HG02763 (cell line): Measurements from ENCODE around the gene DNAAF6.
"Not testable (repeated sequence)": the region's sequence is repeated elsewhere in the genome, so short reads cannot be mapped to it uniquely, and the experiment has no call there.

Experiments
- ATAC-seq: cut with Tn5 transposase; IDR thresholded peaks from one replicate; pipeline ENCODE4 v1.9.1; 2021; ENCODE audit warnings: mild to moderate bottlenecking, moderate library complexity; ENCODE audit not compliant: unreplicated experiment

DNAAF6 gene

DNA sequence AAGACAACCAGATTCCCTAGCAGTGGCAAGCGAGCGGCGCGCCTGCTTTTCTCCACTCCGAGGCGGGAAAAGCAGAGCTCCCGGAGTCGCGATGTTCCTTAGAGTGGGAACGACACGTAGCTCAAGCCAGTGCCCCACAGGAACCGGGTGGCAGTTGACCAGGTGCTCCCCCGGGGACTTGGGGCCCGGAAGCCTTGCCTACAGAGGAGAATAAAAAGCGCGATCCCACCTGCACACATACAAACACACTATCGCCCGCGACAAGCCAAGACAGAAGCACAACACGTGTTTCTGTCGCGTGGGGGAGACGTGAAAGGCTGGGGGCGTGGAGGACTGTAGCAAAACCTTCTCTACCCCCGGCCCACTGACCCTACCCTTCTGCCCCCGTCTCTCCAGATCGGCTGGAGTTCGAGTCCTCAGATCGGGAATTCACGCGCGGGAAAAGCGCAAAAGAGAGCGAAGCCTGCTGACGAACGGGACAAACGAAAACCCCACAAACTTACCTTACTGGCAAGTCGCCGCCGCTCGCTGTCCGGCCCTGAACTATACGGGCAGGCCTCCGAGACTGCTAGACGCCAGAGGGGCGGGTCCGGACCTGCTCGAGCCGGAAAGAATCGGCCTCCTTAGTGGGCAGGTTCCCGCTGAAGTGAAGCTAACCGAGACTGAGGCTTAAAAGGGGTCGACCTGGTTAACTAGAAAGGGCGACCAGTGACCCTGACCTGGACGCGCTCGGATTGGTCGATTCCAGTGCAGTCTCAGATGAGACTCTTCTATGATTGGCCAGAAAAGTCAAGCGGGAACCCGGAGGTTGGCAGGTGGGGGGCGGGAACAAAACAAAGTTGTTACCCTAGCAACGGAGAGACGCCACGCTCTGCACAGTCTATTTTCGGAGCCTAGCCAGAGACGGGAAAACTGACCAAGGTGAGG lies at the start of gene DNAAF6, which contains the start of gene NUP62CL:
TSS of gene DNAAF6 (plus strand) at position 842 of the 927 bp plus-strand sequence. CDS start 6,265 bp downstream, outside the sequence.
TSS of gene NUP62CL (minus strand) at position 664 of the 927 bp plus-strand sequence. CDS start 31,287 bp downstream, outside the sequence.
- peak; percentile 95 for ATAC-seq

DNA sequence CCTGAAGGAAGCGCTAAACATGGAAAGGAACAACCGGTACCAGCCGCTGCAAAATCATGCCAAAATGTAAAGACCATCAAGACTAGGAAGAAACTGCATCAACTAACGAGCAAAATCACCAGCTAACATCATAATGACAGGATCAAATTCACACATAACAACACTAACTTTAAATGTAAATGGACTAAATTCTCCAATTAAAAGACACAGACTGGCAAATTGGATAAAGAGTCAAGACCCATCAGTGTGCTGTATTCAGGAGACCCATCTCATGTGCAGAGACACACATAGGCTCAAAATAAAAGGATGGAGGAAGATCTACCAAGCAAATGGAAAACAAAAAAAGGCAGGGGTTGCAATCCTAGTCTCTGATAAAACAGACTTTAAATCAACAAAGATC lies 48.8 kb upstream of the DNAAF6 start:
- ATAC-seq: not testable (repeated sequence)

DNA sequence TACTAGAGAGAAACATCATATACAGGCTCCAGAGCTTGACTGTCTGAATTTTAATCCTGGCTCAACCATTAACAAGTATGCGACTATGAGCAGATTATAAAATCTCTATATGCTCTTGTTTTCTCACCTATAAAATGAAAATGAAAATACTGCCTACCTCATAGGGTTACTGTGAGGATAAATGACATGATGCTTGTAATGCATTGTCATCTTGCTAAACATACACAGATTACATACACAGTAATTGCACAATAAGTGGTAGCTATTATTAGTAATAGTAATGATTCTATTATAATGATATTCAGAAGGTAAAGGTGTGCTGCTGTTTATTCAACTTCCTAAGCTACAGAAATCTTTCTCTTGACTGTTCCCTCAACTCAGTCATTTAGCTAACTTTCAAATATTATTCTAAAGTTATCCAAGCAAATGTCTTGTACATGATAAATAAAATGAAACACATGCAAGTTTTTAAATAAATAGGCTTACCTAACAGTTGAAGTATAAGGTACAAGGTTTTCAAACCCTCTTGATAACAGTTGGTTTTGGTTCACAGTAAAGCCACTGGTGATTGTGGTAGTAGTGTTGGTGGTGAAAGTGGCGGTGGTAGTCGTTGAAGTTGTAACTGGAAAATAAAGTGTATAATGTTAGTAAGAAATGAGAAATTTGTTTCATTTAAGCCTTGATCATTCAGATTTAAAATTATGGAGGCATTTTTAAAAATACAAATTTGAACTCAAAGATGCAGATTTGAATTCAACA lies 39.1 kb upstream of the DNAAF6 start:
- no peak for ATAC-seq

DNA sequence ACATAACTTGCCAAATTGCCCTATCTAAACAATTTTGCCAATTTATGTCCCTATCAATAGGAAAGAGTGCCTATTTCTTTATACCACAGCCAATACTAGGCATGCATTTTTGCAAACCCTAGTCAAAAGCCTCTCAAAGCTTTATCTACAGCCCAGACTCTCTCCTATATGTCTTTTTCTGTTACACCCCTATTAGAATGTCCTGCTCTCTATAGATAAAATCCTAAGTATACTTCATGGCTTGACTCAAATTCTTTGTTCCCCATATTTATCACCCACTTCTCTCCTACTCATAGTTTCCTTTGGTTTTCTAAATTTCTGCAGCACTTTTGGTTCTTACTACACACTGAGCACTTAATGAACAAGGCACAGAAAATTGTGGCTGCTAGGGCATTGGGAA lies 38.2 kb upstream of the DNAAF6 start:
- ATAC-seq: no peak

DNA sequence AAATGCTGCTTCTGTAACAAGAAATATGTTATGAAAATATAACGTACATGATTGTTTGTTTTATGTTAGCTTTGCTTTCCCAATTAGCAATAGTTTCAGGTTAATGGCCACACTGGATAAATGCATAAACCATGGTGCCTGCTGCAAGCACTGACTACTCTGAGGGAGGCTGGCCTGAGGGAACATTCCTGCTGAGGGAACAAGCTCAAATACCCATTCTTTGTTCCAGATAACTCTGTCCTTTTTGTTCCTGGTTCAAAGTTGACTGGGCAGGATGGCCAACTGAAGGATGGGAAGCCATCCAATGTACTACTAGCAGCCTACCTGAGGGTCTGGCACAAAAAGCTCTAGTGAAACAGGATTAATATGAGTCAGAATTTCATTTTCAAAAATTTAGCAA lies 37.7 kb upstream of the DNAAF6 start:
- no peak for ATAC-seq

DNA sequence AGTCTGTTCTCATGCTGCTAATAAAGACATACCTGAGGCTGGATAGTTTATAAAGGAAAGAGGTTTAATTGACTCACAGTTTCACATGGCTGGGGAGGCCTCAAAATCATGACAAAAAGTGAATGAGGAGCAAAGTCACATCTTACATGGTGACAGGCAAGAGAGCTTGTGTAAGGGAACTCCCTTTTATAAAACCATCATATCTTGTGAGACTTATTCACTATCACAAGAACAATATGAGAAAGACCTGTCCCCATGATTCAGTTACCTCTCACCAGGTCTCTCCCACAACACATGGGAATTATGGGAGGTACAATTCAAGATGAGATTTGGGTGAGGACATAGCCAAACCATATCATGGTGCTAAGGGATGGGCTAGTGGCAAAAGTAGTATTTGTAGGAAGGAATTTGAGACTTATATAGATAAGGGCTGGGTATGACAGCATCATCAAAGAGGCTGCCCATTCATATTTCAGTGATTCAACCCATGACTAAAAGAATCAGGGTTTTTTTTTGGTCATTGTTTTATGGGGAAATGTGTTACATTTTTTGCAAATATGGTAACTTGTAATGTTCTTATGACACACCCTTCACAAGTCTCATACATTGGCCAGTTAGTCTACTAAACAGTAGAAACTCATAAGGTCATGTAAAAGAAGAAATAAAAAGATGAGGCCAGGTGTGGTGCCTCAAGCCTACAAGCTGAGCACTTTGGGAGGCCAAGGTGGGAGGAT lies 34.9 kb upstream of the DNAAF6 start:
- no peak for ATAC-seq

DNA sequence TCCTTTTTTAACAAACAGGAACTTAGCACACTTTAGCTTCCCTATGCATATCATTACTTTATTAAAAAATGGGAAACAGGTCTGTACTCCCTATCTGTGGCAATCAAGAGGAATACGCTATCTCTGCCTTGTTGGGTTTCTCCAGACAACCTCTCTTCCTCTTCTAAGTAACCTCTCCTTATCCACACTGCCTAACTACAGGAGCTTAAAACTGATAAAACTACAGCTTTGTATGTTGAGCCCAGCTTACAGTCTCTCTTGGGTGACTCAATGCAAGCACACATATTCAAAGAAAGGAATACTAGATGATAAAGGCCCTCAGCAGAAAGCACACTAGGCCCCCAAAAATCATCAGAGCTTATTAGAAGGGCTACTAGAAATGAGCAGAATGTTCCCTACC lies 9.1 kb upstream of the DNAAF6 start:
- ATAC-seq: no peak

DNA sequence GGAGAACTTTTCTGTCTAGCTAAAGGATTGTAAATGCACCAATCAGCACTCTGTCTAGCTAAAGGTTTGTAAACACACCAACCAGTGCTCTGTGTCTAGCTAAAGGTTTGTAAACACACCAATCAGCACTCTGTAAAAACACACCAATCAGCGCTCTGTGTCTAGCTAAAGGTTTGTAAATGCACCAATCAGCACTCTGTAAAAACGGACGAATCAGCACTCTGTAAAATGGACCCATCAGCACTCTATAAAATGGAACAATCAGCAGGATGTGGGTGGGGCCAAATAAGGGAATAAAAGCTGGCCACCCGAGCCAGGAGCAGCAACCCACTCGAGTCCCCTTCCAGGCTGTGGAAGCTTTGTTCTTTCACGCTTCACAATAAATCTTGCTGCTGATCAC lies 8.3 kb upstream of the DNAAF6 start:
- ATAC-seq: not testable (repeated sequence)

DNA sequence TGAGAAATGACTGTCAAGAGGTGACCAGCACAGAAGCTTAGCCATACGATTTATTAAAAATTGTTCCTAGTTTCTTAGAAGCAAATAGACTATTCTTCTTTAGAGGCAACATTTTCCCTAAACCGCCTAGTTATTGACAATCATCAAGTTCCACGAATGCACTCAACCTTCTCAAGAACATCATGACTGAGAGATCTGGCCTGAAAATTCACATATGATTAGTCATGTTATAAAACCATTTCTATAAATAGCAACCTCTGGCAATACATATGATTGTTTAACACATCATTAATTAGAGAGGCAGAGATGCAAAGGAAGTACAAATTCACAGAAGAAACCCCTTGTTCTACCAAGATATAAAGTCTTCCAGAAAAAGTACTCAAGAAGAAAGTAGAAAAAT lies 6.9 kb upstream of the DNAAF6 start:
- no peak for ATAC-seq

DNA sequence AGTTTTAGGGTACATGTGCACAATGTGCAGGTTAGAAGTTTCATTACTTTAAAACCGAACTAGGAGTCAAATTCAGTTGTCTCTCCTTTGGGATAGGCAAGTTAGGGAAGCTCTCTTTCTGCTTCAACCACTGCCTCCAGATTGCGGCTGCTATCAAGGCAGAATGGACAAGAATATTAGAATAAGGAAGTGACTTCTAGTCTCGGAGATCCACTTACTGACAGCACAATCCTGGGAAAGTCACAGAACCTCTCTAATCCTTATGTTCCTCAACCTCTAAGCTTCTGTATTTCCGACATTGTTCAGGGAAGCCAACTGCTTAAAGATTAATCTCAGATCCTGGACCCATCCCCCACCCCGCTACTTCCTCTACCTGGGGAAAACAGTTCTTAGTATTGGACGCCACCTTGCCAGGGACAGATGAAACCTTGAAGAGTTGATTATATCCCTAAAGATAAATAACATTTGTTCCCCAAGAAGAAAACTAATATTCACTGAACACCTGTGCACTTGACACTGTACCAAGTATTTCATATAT lies 2.3 kb upstream of the DNAAF6 start:
- ATAC-seq: no peak

DNA sequence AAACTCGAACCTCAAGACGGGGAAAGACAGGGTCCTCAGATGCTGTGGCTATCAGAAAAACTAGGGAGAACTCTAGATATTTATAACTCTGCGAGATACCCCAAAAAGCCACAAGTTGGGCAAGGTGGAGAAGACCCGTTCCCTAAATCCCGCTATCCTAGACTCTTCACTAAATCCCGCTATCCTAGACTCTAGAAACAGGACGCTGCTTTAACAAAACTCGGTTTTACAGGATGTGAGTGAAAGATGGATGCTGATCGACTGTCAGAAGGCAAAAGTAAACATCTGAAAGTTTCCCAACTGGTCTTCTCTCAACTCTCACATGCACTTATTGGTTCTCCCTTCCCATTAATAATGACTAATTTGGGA lies 270 bp downstream of the DNAAF6 start:
- no peak for ATAC-seq

DNA sequence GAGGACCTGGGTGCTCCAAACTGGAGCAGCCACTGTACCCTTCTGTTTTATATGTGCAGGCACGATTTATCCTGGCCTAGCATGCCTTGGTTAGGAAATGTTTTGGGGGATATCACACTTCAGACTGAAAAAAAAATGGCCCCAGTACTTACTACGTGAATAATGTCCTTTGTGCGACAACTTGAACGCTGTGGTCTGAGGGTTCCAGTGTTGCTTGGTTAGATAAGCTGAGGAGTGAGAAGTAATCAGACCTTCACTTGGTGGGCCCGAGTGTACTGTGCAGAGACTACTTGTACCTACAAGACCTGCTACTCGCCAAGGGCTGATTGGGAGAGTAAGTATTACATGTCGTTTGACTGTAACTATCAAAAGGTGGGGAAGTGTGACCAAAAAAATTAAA lies 678 bp downstream of the DNAAF6 start:
- no peak for ATAC-seq

DNA sequence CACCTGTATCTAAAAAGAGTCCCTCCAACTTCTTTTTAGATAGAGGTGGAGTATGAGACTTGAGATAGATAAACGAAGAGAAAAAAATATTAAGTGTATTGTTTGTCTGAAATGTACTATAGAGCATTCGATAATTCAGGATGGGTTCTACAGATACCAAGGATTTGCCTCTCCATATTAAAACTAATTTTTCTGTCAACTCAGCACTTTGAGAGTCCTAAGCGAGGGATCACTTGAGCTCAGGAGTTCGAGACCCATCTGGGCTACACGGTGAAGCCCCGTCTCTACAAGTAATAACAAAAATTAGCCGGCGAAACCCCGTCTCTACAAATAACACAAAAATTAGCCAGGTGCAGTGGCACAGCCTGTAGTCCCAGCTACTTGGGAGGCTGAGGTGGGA lies 1.5 kb downstream of the DNAAF6 start:
- ATAC-seq: no peak

DNA sequence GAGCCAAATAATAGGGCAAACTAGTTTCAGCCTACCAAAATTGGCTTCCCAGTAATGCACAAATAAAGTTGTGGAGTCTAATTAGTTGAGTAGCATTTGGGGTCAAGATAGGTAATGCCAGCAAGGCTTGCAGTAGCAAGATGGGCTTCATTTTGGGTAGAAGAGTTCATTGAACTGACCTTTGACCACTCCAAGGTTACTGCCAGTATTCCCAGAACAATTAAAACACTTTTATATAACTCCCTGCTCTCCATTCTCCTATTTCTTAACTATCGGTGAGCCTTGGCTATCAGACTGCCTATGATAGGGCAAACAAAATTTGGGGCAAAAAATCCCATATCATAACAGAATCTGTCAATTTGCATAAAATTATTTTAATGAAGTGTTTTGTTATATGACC lies 7.1 kb downstream of the DNAAF6 start:
- ATAC-seq: no peak

DNA sequence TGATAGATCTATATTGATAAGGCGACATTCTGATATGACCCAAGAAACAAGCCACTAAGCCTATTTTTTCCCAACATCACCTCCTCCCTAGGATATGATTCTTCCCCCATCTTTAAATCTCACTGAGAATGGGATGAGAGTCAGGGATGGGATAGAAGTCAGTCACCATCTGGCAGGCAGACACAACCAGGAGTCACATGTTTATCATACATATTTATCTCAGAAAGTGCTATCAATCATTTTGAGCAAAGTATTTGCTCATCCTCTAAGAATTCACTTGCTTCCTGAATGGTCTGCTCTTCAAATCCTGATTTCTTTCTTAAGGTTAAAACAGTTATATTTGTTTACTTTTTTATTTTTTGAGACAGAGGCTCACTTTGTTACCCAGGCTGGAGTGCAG lies 20.3 kb downstream of the DNAAF6 start:
- ATAC-seq: no peak

DNA sequence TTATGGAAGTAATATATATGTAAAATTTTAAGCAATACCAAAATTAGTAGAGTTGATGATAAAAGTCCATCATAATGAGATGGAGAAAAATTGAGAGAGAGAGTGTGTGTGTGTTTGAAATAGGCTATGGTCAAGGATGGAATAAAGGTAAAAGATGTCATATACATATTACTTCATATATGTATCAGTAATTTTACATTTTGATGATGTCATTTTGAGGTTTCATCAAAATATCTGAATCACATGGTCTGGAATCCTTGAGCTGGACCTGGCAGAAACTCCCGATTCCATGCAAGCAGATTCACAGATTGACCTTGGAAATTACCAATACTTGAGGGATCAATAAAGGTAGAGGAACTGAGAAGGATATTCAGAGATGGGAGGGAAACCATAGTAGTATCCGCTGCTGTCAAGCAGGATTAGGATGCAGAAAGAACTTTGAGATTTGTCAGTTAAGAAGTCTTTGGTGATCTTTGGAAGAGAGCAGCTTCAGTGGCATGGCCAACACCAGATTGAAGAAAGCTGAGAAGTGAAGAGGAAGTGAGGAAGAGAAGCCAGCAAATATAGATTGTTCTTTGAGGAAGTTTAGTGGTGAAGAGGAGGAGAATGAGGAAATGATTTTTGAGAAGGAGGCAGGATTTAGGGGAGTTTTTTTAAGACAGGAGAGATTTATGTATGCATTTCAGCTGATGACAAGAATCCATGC lies 21.5 kb downstream of the DNAAF6 start:
- no peak for ATAC-seq

DNA sequence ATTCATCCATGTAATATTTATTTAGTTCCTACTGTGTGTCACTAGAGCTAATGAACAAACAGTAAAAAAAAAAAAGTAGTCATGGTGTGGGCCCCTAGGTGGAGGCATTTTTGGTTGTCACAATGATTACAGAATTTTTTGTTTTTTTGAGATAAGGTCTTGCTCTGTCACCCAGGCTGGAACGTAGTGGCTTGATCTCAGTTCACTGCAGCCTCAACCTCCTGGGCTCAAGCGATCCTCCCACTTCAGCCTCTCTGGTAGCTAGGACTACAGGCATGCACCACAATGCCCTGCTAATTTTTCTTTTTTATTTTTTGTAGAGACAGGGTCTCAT lies 22.0 kb downstream of the DNAAF6 start:
- no peak for ATAC-seq

DNA sequence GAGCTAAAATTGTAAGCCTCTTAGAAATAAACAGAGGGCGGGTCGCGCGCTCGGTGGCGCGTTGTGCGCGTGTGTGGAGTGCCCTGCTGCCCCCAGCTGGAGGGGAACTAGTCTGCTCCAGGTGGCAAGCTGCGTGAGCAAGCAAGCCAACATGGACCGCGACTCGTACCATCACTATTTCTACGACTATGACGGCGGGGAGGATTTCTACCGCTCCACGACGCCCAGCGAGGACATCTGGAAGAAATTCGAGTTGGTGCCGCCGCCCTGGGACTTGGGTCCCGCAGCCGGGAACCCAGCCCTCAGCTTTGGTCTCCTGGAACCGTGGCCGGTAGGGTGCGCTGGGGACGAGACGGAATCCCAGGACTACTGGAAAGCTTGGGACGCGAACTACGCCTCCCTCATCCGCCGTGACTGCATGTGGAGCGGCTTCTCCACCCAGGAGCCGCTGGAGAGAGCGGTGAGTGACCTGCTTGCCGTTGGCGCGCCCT lies 66.1 kb downstream of the DNAAF6 start:
- no peak for ATAC-seq

DNA sequence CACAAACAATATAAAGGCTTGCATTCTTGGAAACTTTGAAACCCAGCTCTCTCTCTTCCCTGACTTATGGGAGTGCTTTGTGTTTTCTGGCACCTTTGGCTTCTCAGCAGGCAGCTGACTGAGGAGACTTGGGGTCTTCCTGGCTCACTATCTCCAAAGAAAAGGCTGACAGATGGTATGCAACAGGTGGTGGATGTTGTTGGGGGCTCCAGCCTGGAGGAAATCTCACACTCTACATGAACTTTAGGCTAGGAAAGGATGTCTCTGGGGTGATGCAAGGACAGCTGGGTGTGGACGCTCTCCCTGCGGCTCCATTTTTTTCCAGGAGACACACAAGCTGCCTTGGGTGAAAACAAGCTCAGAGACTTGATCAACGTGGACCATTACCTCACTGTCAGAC lies 67.4 kb downstream of the DNAAF6 start:
- ATAC-seq: no peak

DNA sequence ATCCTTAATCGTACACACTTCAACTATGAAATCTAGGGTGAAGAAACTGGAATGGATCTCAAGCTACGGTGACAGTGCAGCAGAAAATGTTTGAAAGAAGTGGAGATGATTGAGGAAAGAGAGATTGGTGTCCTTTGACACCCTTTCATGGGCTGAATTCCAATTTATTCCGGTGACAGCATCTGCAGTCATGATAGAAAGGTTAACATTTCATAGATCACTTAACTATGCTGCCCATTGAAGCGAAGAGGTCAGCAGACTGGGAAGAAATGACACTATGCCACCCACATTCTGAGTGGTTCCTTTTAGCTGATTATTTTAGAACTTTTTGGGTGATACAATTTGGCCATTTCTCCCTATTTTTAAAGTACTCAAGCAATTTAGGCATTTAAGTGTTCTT lies 82.3 kb downstream of the DNAAF6 start:
- ATAC-seq: no peak
